Heart right ventricle (tissue), 16 donors: Measurements from ENCODE around the gene SMC6. TPM values are rescaled to one million over a fixed set of nuclear protein-coding genes. Genes with fewer than 3 reads are reported as not detected.
A peak's percentile ranks its signal among the peaks of the same experiment; 100 is the strongest.

Experiments
- ATAC-seq, 8 donors: fragments of 200-7000 bp; cut with Tn5 transposase; one replicate each; pipeline ENCODE4 v1.9.1; 2020; ENCODE audit warnings: mild to moderate bottlenecking in 8 of 8, moderate library complexity in 8 of 8, moderate number of reproducible peaks in 1 of 8
- DNase-seq, 2 donors: peaks; one replicate each; pipeline ENCODE4 v3.0.0-alpha.2; 2020
- H3K27ac ChIP-seq, 10 donors: fragments of 200-600 bp; sonication (generic) in 2 of 10; one replicate each; pipeline versions ENCODE4 v1.5.0 to v1.8.0; 2020 to 2022; ENCODE audit warnings: mild to moderate bottlenecking in 3 of 10
- H3K27me3 ChIP-seq, 7 donors: fragments of 200-600 bp; one replicate each; pipeline ENCODE4 v1.8.0; 2021 to 2022; ENCODE audit warnings: mild to moderate bottlenecking in 2 of 7
- H3K36me3 ChIP-seq, 9 donors: fragments of 200-600 bp; sonication (generic) in 1 of 9; one replicate each; pipeline versions ENCODE4 v1.5.0 to v1.8.0; 2020 to 2022; ENCODE audit warnings: mild to moderate bottlenecking in 2 of 9
- H3K4me1 ChIP-seq, 9 donors: fragments of 200-600 bp; sonication (generic) in 1 of 9; one replicate each; pipeline versions ENCODE4 v1.5.0 to v1.8.0; 2020 to 2022; ENCODE audit warnings: mild to moderate bottlenecking in 4 of 9
- H3K4me3 ChIP-seq, 10 donors: fragments of 200-600 bp; sonication (generic) in 2 of 10; one replicate each; pipeline versions ENCODE4 v1.5.0 to v1.8.0; 2020 to 2022; ENCODE audit warnings: mild to moderate bottlenecking in 7 of 10, moderate library complexity in 2 of 10
- H3K9me3 ChIP-seq, 11 donors: fragments of 200-600 bp in 10 of 11; sonication (generic) in 2 of 11; one replicate each; pipeline versions ENCODE4 v1.5.0 to v1.8.0; 2013 to 2022; ENCODE audit warnings: mild to moderate bottlenecking in 2 of 11, control low read depth in 1 of 11, moderate library complexity in 1 of 11
- CTCF ChIP-seq, 9 donors: fragments of 200-600 bp; sonication (generic) in 2 of 9; IDR thresholded peaks; one replicate each; pipeline versions ENCODE4 v1.5.0 to v1.8.0; 2021 to 2022; ENCODE audit warnings: antibody characterized with exemption in 9 of 9, mild to moderate bottlenecking in 5 of 9, moderate library complexity in 1 of 9
- WGBS, 2 donors: extraction: QIAGEN DNeasy Blood & Tissue Kit; methylation state at CpG; one replicate each; pipeline ENCODE4 v1.1.7; 2013; ENCODE audit warnings: inconsistent platforms in 1 of 2; 5-methylcytosine and 5-hydroxymethylcytosine counted together
- intact Hi-C, 10 donors: fragments of 100-400 bp; cut with DNase I; formaldehyde crosslinking; loops; one replicate each; pipeline versions ENCODE4 v1.11.1 to v1.14.2; 2022
- polyA plus RNA-seq, 2 donors: library from polyadenylated mRNA; stranded (reverse); fragments of 200-250 nt; gene quantifications; one replicate each; pipeline ENCODE4 v1.2.3, GENCODE V29; 2013
- total RNA-seq, 10 donors: library from RNA; stranded (reverse); fragmentation: NEBNext Ultra II Directional in 3 of 10; extraction: Animal tissue kit (Norgen Biotek cat#: 25700) in 3 of 10; gene quantifications; one replicate each; pipeline versions ENCODE4 v1.2.1 to v1.2.4, GENCODE V29; 2021 to 2023
- donor health status: Arrhythmogenic right ventricular cardiomyopathy.
- donor health status: ischemic (EF 13 %, LVEDD 7.1; RV severe dilation, severe dysfunction).
- donor health status: healthy with polysubstance abuse.
- donor health status: DM: no; HTN: yes; CAD: no.
- donor health status: DM: no; HTN: no; CAD: no.
- donor health status: ischemic (EF 25% LVEDD 6.9; RV normal size, moderate dysfunction).
- donor health status: ischemic (EF 25% LVEDD 5.7; RV mildly dilated, moderate dysfunction).
- donor health status: healthy.
- donor health status: DM: yes; HTN: yes; CAD: no.
- donor health status: Ischemic cardiomyopathy.
- donor health status: ischemic (EF 35%, LVEDD 5.7; RV mildly dilated, moderate dysfunction).
- donor health status: nonischemic (EF 11% LVEDD 7.7; RV severe dilation, severe dysfunction).
- donor health status: DM: yes; HTN: yes; CAD: no.
- donor health status: PGD.
- donor health status: ischemic (EF 29% LVEDD 5.4; RV normal size, mild dysfunction).
- donor health status: nonischemic (EF 23%, LVEDD 6.1; RV moderate dilation, normal function).

SMC6 gene
- total and polyA plus RNA-seq, 12 donors = 4.7 to 14.7 (median 12.0) TPM

- intact Hi-C loops = loop anchor here in 6 of 10 donors (2.0 to 10.0 kb wide), 4 partner anchors 67 to 77 kb away; no protein-coding TSS in a partner anchor
- H3K27ac ChIP-seq = peak overlapping the region; percentile 93 to 99 (median 98)
Observed at GRCh38 chr2:17754773-17755425, 1.3 kb upstream of the SMC6 start.

GRCh38 chr2:17752892-17753802 lies 463 bp downstream of the SMC6 start:
- H3K9me3 ChIP-seq = no peaks in the 10 kb centered on the region
- H3K27me3 ChIP-seq = no peaks in the 10 kb centered on the region
- TF ChIP-seq CTCF (IDR thresholded peaks at IDR 0.05) = no peak
- peak in 1 of 2 donors; percentile 40 for DNase-seq
- WGBS, 2 donors = 1% methylated on average over 62 to 70 of the region's 70 CpGs
- peak; percentile 53 to 89 (median 74) for ATAC-seq
- peaks cover 0 to 4% (median 0%) of the 10 kb centered on the region in 9 donors for H3K36me3 ChIP-seq
- peak overlapping the region; percentile 81 to 98 (median 92) for H3K4me3 ChIP-seq
- peaks cover 0 to 48% (median 33%) of the 10 kb centered on the region in 9 donors for H3K4me1 ChIP-seq
- intact Hi-C loops = loop anchor here in 5 of 10 donors (5.0 to 10.0 kb wide), 3 partner anchors 69 to 79 kb away; no protein-coding TSS in a partner anchor
- peak overlapping the region; percentile 93 to 99 (median 98) for H3K27ac ChIP-seq

More at GRCh38 chr2:17754773-17755425, 1.3 kb upstream of the SMC6 start:
- ATAC-seq = no peak
- H3K36me3 ChIP-seq = peaks cover 0 to 4% (median 0%) of the 10 kb centered on the region in 9 donors
- 15 to 17% methylated on average over 8 of the region's 8 CpGs for WGBS, 2 donors
- TF ChIP-seq CTCF (IDR thresholded peaks at IDR 0.05) = no peak
- peak overlapping the region; percentile 81 to 98 (median 92) for H3K4me3 ChIP-seq
- no peak for DNase-seq
- H3K4me1 ChIP-seq = peaks cover 0 to 48% (median 29%) of the 10 kb centered on the region in 9 donors
- no peaks in the 10 kb centered on the region for H3K27me3 ChIP-seq
- no peaks in the 10 kb centered on the region for H3K9me3 ChIP-seq

GRCh38 chr2:17752246-17752645 lies 1.4 kb downstream of the SMC6 start:
- WGBS, 2 donors = 44% methylated on average over 3 of the region's 3 CpGs
- Histone ChIP-seq H3K9me3 (no peaks in the 10 kb centered on the region), H3K4me1 (peaks cover 0 to 44% (median 28%) of the 10 kb centered on the region in 9 donors), H3K27me3 (no peaks in the 10 kb centered on the region), H3K4me3 (peak overlapping the region in 7 of 10 donors; percentile 81 to 96 (median 90)), H3K36me3 (no peaks in the 10 kb centered on the region), H3K27ac (no peak overlapping the region)
- ATAC-seq (no peak), DNase-seq (no peak)
- intact Hi-C loops = loop anchor here in 5 of 10 donors (5.0 to 10.0 kb wide), 3 partner anchors 70 to 80 kb away; no protein-coding TSS in a partner anchor
- TF ChIP-seq CTCF (IDR thresholded peaks at IDR 0.05) = no peak
